Measurements from ENCODE around the gene CREB3. TPM values are rescaled to one million over a fixed set of nuclear protein-coding genes. Genes with fewer than 3 reads are reported as not detected.

CREB3 gene
- total and polyA plus RNA-seq, 9 of the 15 experiments (the other 6 are each of a cell fraction or from before 2014, with no cell fraction given) = 5.7 to 18.3 (median 14.9) TPM

DNA sequence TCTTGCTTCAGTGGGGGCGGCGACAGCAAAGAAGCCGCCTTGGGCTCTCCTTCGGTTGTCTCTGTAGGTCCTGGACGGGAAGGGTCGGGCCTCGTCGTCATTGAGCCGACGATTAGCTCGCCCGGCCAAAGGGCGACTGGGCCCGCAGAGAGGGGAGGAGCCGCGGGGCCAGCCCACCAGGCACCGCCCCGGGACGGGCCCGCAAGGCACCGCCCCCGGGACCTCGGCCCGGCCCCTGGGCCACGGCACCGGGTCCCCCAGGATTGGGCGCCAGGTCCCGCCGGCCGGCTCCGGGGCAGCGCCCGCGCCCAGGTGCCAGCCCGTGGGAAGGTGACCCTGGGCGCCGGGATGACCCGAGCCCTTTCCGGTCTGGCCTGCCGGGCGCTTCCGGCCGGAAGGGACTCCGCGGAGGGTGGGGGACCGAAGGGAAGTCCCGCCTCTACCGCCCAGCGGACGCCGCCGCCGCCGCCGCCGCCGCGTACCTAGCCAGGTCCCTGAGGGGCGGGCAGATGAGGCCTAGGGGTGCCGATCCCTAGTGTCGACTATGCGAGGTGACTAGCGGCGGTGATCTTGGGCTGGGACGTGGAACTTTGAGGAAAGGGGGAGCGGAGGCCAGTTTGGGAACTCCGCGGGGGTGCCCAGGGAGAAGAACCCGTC, 16.5 kb downstream of the CREB3 start, which contains the start of the genes GBA2 and RGP1 (continued):
- TF ChIP-seq SIN3A (IDR thresholded peaks at IDR 0.05; ENCODE audit: borderline replicate concordance in 2 of 2, control insufficient read depth in 1 of 2, low read depth in 2 of 2, low read length in 2 of 2) = peak in 1 of 2 experiments; percentile 27; a peak in 2 of 4 replicates
- no peak for TF ChIP-seq TFE3 (CRISPR knock-in tag; IDR thresholded peaks at IDR 0.05)
- TF ChIP-seq PHF8 (IDR thresholded peaks at IDR 0.05; ENCODE audit: borderline replicate concordance, low read length) = peak; percentile 86; the same call in 1 of the 2 replicates
- TF ChIP-seq ELF1 (tag; IDR thresholded peaks at IDR 0.05) = peak; percentile 72
- TF ChIP-seq ZFX (CRISPR knock-in tag; IDR thresholded peaks at IDR 0.05) = peak; percentile 71
- no peak for TF ChIP-seq FOXM1 (IDR thresholded peaks at IDR 0.05; ENCODE audit: low read depth)
- TF ChIP-seq FOXM1 (CRISPR knock-in tag; IDR thresholded peaks at IDR 0.05; ENCODE audit: low read depth) = 0 out of 2 replicates have a peak, but pooled peaks have one; percentile 19
- TF ChIP-seq RBBP5 (IDR thresholded peaks at IDR 0.05; ENCODE audit: borderline replicate concordance, insufficient read depth, low read length, poor library complexity, severe bottlenecking) = peak; percentile 99
- peak; percentile 56; the same call in 1 of the 2 replicates for TF ChIP-seq ETV1 (tag; conservative IDR thresholded peaks at IDR 0.05; ENCODE audit: low read depth)
- TF ChIP-seq HMGN3 (IDR thresholded peaks at IDR 0.05; ENCODE audit: borderline replicate concordance, extremely low read depth, insufficient read length, low read depth, low read length) = peak; percentile 66
- TF ChIP-seq, protein P1, sequence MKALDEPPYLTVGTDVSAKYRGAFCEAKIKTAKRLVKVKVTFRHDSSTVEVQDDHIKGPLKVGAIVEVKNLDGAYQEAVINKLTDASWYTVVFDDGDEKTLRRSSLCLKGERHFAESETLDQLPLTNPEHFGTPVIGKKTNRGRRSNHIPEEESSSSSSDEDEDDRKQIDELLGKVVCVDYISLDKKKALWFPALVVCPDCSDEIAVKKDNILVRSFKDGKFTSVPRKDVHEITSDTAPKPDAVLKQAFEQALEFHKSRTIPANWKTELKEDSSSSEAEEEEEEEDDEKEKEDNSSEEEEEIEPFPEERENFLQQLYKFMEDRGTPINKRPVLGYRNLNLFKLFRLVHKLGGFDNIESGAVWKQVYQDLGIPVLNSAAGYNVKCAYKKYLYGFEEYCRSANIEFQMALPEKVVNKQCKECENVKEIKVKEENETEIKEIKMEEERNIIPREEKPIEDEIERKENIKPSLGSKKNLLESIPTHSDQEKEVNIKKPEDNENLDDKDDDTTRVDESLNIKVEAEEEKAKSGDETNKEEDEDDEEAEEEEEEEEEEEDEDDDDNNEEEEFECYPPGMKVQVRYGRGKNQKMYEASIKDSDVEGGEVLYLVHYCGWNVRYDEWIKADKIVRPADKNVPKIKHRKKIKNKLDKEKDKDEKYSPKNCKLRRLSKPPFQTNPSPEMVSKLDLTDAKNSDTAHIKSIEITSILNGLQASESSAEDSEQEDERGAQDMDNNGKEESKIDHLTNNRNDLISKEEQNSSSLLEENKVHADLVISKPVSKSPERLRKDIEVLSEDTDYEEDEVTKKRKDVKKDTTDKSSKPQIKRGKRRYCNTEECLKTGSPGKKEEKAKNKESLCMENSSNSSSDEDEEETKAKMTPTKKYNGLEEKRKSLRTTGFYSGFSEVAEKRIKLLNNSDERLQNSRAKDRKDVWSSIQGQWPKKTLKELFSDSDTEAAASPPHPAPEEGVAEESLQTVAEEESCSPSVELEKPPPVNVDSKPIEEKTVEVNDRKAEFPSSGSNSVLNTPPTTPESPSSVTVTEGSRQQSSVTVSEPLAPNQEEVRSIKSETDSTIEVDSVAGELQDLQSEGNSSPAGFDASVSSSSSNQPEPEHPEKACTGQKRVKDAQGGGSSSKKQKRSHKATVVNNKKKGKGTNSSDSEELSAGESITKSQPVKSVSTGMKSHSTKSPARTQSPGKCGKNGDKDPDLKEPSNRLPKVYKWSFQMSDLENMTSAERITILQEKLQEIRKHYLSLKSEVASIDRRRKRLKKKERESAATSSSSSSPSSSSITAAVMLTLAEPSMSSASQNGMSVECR (CRISPR knock-in tag; IDR thresholded peaks at IDR 0.05) = peak; percentile 44; the same call in 1 of the 2 replicates
- TF ChIP-seq, protein P2, sequence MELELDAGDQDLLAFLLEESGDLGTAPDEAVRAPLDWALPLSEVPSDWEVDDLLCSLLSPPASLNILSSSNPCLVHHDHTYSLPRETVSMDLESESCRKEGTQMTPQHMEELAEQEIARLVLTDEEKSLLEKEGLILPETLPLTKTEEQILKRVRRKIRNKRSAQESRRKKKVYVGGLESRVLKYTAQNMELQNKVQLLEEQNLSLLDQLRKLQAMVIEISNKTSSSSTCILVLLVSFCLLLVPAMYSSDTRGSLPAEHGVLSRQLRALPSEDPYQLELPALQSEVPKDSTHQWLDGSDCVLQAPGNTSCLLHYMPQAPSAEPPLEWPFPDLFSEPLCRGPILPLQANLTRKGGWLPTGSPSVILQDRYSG (tag; conservative IDR thresholded peaks at IDR 0.05; ENCODE audit: low read depth) = no peak
- peak; percentile 87; the same call in 1 of the 2 replicates for TF ChIP-seq CGGBP1 (CRISPR knock-in tag; IDR thresholded peaks at IDR 0.05)
- peak; percentile 42 for TF ChIP-seq KDM5B (IDR thresholded peaks at IDR 0.05; ENCODE audit: insufficient replicate concordance, low read depth, low read length)
- TF ChIP-seq HOXB6 (CRISPR knock-in tag; IDR thresholded peaks at IDR 0.05; ENCODE audit: borderline replicate concordance) = no peak
- TF ChIP-seq, protein P3, sequence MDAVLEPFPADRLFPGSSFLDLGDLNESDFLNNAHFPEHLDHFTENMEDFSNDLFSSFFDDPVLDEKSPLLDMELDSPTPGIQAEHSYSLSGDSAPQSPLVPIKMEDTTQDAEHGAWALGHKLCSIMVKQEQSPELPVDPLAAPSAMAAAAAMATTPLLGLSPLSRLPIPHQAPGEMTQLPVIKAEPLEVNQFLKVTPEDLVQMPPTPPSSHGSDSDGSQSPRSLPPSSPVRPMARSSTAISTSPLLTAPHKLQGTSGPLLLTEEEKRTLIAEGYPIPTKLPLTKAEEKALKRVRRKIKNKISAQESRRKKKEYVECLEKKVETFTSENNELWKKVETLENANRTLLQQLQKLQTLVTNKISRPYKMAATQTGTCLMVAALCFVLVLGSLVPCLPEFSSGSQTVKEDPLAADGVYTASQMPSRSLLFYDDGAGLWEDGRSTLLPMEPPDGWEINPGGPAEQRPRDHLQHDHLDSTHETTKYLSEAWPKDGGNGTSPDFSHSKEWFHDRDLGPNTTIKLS (IDR thresholded peaks at IDR 0.05; ENCODE audit: borderline replicate concordance, low read depth) = peak; percentile 27; the same call in 1 of the 2 replicates
